HG03039 (cell line): ENCODE measurements around the gene TXNDC8.
A peak's percentile ranks its signal among the peaks of the same experiment; 100 is the strongest.

Experiments
- ATAC-seq: cut with Tn5 transposase; IDR thresholded peaks from one replicate; pipeline ENCODE4 v1.9.1; 2021; ENCODE audit warnings: mild to moderate bottlenecking, moderate library complexity; ENCODE audit not compliant: unreplicated experiment

TXNDC8 gene

GRCh38 chr9:110282018-110282738 is 55.5 kb downstream of the TXNDC8 start:
- no peak for ATAC-seq

GRCh38 chr9:110278080-110278707 is 59.5 kb downstream of the TXNDC8 start:
- ATAC-seq, result no peak

- no peak for ATAC-seq
Observed at GRCh38 chr9:110276781-110277180, 60.9 kb downstream of the TXNDC8 start.

GRCh38 chr9:110270211-110270995 is 67.3 kb downstream of the TXNDC8 start:
- no peak for ATAC-seq

GRCh38 chr9:110266795-110267194 is 70.9 kb downstream of the TXNDC8 start:
- no peak for ATAC-seq

GRCh38 chr9:110261632-110262031 is 76.0 kb downstream of the TXNDC8 start:
- no peak for ATAC-seq

GRCh38 chr9:110260911-110261310 is 76.8 kb downstream of the TXNDC8 start:
- no peak for ATAC-seq

GRCh38 chr9:110259566-110259965 is 78.1 kb downstream of the TXNDC8 start:
- no peak for ATAC-seq

GRCh38 chr9:110258690-110259091 is 79.0 kb downstream of the TXNDC8 start:
- ATAC-seq, result no peak

GRCh38 chr9:110257956-110258355 is 79.7 kb downstream of the TXNDC8 start:
- ATAC-seq, result no peak

GRCh38 chr9:110257097-110257841 is 80.4 kb downstream of the TXNDC8 start:
- no peak for ATAC-seq

- peak; percentile 72 for ATAC-seq
Observed at GRCh38 chr9:110256380-110257096, 81.1 kb downstream of the TXNDC8 start, which contains the start of gene TXN. TXN (minus strand) TSS chr9:110256507; CDS start chr9:110256435, 72 bp downstream.

- ATAC-seq, result peak; percentile 15
Observed at GRCh38 chr9:110255463-110256379, 81.9 kb downstream of the TXNDC8 start.

- ATAC-seq, result no peak
Observed at GRCh38 chr9:110255034-110255462, 82.6 kb downstream of the TXNDC8 start.

GRCh38 chr9:110254500-110254899 is 83.2 kb downstream of the TXNDC8 start:
- ATAC-seq, result no peak
